ENCODE measurements around the gene QKI.

The QKI gene

GRCh38 chr6:163536770-163537169 is 122.3 kb downstream of the QKI start:
- Histone ChIP-seq H3K4me3 (ENCODE audit: low read length) (no peak overlapping the region), H4K20me1 (ENCODE audit: insufficient read depth, low read length) (no peaks in the 10 kb centered on the region), H3F3A (ENCODE audit: insufficient read depth, low read length) (no peaks in the 10 kb centered on the region), H3K36me3 (replicated peaks; ENCODE audit: insufficient read depth, low read length) (no peaks in the 10 kb centered on the region), H3K9me2 (replicated peaks; ENCODE audit: insufficient read depth, low read length) (no peaks in the 10 kb centered on the region), H3K9me3 (replicated peaks; ENCODE audit: insufficient read depth, low read length) (no peaks in the 10 kb centered on the region), H3K79me2 (ENCODE audit: low read length) (peaks cover 11% of the 10 kb centered on the region), H3K4me1 (ENCODE audit: low read length) (no peaks in the 10 kb centered on the region), H3K27me3 (replicated peaks; ENCODE audit: insufficient read depth, low read length) (no peaks in the 10 kb centered on the region), H3K4me2 (ENCODE audit: low read depth, low read length) (no peak overlapping the region), H2AFZ (ENCODE audit: low read length) (no peak overlapping the region), H3K9ac (ENCODE audit: low read length) (no peak overlapping the region), H3K27ac (ENCODE audit: low read length) (no peak overlapping the region)
- DNase-seq, result no peak
- no peak for TF ChIP-seq EZH2 (optimal IDR thresholded peaks at IDR 0.05; ENCODE audit: low read depth, low read length)
- no peak for TF ChIP-seq EZH2phosphoT487 (IDR thresholded peaks at IDR 0.05; ENCODE audit: low read length)
- no peak for TF ChIP-seq CTCF (IDR thresholded peaks at IDR 0.05; ENCODE audit: low read length)

- no peak overlapping the region for H3K9ac ChIP-seq (ENCODE audit: low read length)
- H2AFZ ChIP-seq (ENCODE audit: low read length), result no peak overlapping the region
- no peak for DNase-seq
- no peaks in the 10 kb centered on the region for H3K9me2 ChIP-seq (replicated peaks; ENCODE audit: insufficient read depth, low read length)
- H3K27me3 ChIP-seq (replicated peaks; ENCODE audit: insufficient read depth, low read length), result no peaks in the 10 kb centered on the region
- H3K79me2 ChIP-seq (ENCODE audit: low read length), result no peaks in the 10 kb centered on the region
- no peak for TF ChIP-seq EZH2phosphoT487 (IDR thresholded peaks at IDR 0.05; ENCODE audit: low read length)
- TF ChIP-seq EZH2 (optimal IDR thresholded peaks at IDR 0.05; ENCODE audit: low read depth, low read length), result no peak
- TF ChIP-seq CTCF (IDR thresholded peaks at IDR 0.05; ENCODE audit: low read length), result no peak
- H3K4me3 ChIP-seq (ENCODE audit: low read length), result no peak overlapping the region
- H3K4me2 ChIP-seq (ENCODE audit: low read depth, low read length), result no peak overlapping the region
- H3K4me1 ChIP-seq (ENCODE audit: low read length), result no peaks in the 10 kb centered on the region
- no peaks in the 10 kb centered on the region for H3K9me3 ChIP-seq (replicated peaks; ENCODE audit: insufficient read depth, low read length)
- H3K27ac ChIP-seq (ENCODE audit: low read length), result no peak overlapping the region
- H4K20me1 ChIP-seq (ENCODE audit: insufficient read depth, low read length), result no peaks in the 10 kb centered on the region
- H3K36me3 ChIP-seq (replicated peaks; ENCODE audit: insufficient read depth, low read length), result no peaks in the 10 kb centered on the region
- H3F3A ChIP-seq (ENCODE audit: insufficient read depth, low read length), result no peaks in the 10 kb centered on the region
Observed at GRCh38 chr6:163538331-163538730, 123.8 kb downstream of the QKI start.

GRCh38 chr6:163539101-163539762 is 124.7 kb downstream of the QKI start:
- Histone ChIP-seq H3K36me3 (replicated peaks; ENCODE audit: insufficient read depth, low read length) (no peaks in the 10 kb centered on the region), H3K4me1 (ENCODE audit: low read length) (no peaks in the 10 kb centered on the region), H3K9me3 (replicated peaks; ENCODE audit: insufficient read depth, low read length) (no peaks in the 10 kb centered on the region), H3K4me2 (ENCODE audit: low read depth, low read length) (no peak overlapping the region), H3K4me3 (ENCODE audit: low read length) (no peak overlapping the region), H2AFZ (ENCODE audit: low read length) (no peak overlapping the region), H3K9me2 (replicated peaks; ENCODE audit: insufficient read depth, low read length) (no peaks in the 10 kb centered on the region), H3F3A (ENCODE audit: insufficient read depth, low read length) (no peaks in the 10 kb centered on the region), H4K20me1 (ENCODE audit: insufficient read depth, low read length) (no peaks in the 10 kb centered on the region), H3K27me3 (replicated peaks; ENCODE audit: insufficient read depth, low read length) (no peaks in the 10 kb centered on the region), H3K9ac (ENCODE audit: low read length) (no peak overlapping the region), H3K27ac (ENCODE audit: low read length) (no peak overlapping the region), H3K79me2 (ENCODE audit: low read length) (no peaks in the 10 kb centered on the region)
- TF ChIP-seq EZH2 (optimal IDR thresholded peaks at IDR 0.05; ENCODE audit: low read depth, low read length) (no peak), CTCF (IDR thresholded peaks at IDR 0.05; ENCODE audit: low read length) (no peak), EZH2phosphoT487 (IDR thresholded peaks at IDR 0.05; ENCODE audit: low read length) (no peak)
- DNase-seq, result no peak

Measured in MM.1S (cell line).